Hematopoietic multipotent progenitor cell treated with erythropoietin and hydrocortisone succinate and interleukin-3 and kit ligand, for 6 days (in vitro differentiated cells): ENCODE measurements around the gene NUP155.
A peak's percentile ranks its signal among the peaks of the same experiment; 100 is the strongest.
"Not testable (repeated sequence)": the region's sequence is repeated elsewhere in the genome, so short reads cannot be mapped to it uniquely, and the experiment has no call there.

Experiments
- DNase-seq: peaks from one replicate; pipeline ENCODE4 v3.0.0-alpha.2; 2015

Gene NUP155

GRCh38 chr5:37370864-37371726 lies at the start of gene NUP155:
Gene NUP155 (minus strand): TSS chr5:37371106. CDS start chr5:37370977, 129 bp downstream.
- peak; percentile 98 for DNase-seq

- DNase-seq = no peak
These were observed 46.4 kb upstream of the NUP155 start for GRCh38 chr5:37417347-37417746.

- not testable (repeated sequence) for DNase-seq
These were observed 44.5 kb upstream of the NUP155 start for GRCh38 chr5:37415456-37415855.

- DNase-seq = no peak
These were observed 41.6 kb upstream of the NUP155 start for GRCh38 chr5:37412515-37412914.

GRCh38 chr5:37400501-37400900 lies 29.6 kb upstream of the NUP155 start:
- no peak for DNase-seq

GRCh38 chr5:37396352-37396751 lies 25.4 kb upstream of the NUP155 start:
- no peak for DNase-seq

- DNase-seq = no peak
These were observed 20.7 kb upstream of the NUP155 start for GRCh38 chr5:37391591-37391990.

GRCh38 chr5:37379100-37379628 lies 8.3 kb upstream of the NUP155 start, which contains the start of gene WDR70:
Gene WDR70 (plus strand): TSS chr5:37379318. CDS start chr5:37379368, 50 bp downstream.
- DNase-seq = peak; percentile 94

GRCh38 chr5:37378066-37378465 lies 7.2 kb upstream of the NUP155 start:
- DNase-seq = not testable (repeated sequence)

- no peak for DNase-seq
These were observed 4.2 kb upstream of the NUP155 start for GRCh38 chr5:37375091-37375490.

GRCh38 chr5:37370550-37370863 lies 399 bp downstream of the NUP155 start:
- DNase-seq = no peak

- no peak for DNase-seq
These were observed 15.7 kb downstream of the NUP155 start for GRCh38 chr5:37355161-37355560.

GRCh38 chr5:37342741-37343140 lies 28.2 kb downstream of the NUP155 start:
- DNase-seq = not testable (repeated sequence)

GRCh38 chr5:37334754-37335153 lies 36.2 kb downstream of the NUP155 start:
- not testable (repeated sequence) for DNase-seq

GRCh38 chr5:37326536-37326935 lies 44.4 kb downstream of the NUP155 start:
- no peak for DNase-seq

GRCh38 chr5:37323607-37324006 lies 47.3 kb downstream of the NUP155 start:
- no peak for DNase-seq

GRCh38 chr5:37319037-37319782 lies 51.7 kb downstream of the NUP155 start:
- no peak for DNase-seq

GRCh38 chr5:37316027-37316426 lies 54.9 kb downstream of the NUP155 start:
- no peak for DNase-seq

GRCh38 chr5:37310360-37310759 lies 60.5 kb downstream of the NUP155 start:
- DNase-seq = no peak

GRCh38 chr5:37308793-37309192 lies 62.1 kb downstream of the NUP155 start:
- peak; percentile 30 for DNase-seq

GRCh38 chr5:37304888-37305287 lies 66.0 kb downstream of the NUP155 start:
- no peak for DNase-seq

- not testable (repeated sequence) for DNase-seq
These were observed 74.6 kb downstream of the NUP155 start for GRCh38 chr5:37296313-37296712.

GRCh38 chr5:37283214-37283820 lies 87.6 kb downstream of the NUP155 start:
- DNase-seq = no peak
